ENCODE measurements around the gene PLD2. TPM values are rescaled to one million over a fixed set of nuclear protein-coding genes. Genes with fewer than 3 reads are reported as not detected.

The PLD2 gene
- total and polyA plus RNA-seq, 9 of the 15 experiments (the other 6 are each of a cell fraction or from before 2014, with no cell fraction given) = 0.20 to 7.5 (median 3.3) TPM

DNA sequence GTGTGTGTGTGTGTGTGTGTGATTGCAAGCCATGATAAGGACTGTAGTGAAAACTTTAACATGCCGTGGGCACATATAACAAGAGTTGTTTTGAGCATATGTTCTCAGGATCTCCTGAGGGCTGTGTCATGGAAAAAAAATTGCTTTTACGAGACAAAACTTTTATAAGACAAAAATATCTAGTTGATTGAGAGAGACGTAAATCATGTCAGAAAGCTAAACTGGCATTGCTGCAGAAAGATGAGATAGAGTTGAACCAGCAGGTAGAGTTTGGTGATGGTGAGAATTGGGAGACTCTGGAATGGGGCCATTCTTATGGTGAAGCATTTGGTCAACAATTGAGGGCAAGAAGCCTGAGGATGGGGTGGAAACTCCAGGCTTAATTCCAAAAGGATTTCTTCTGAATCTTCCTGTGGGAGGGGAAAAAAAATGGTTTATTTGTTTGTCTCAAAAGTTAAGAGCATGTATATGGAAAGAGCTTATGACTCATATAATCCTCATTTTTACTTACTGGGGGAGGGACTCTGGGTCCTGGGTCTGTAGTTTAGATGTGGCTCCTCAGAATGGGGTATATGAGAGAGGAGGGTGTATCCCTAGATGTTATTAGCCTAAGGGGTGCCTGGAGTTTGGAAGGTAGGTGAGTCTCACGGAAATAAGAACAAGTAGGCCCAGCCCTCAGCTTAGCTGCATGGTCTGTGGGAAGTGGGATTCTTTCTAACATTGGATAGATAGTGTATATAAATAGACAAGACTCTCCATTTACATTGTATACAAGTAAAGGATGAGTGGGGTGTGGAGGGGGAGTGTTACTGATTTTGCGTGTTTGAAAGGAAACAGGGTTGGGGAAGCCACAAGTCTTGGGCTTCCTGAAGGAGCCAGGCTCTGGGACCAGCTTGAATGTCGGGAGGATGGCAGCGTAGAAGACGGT, 33.3 kb downstream of the PLD2 start:
- H3K27ac ChIP-seq (ENCODE audit: extremely low read depth, low read depth, low read length) = peak overlapping the region; percentile 92
- DNase-seq (ENCODE audit: extremely low read depth in 1 of 4, low spot score in 3 of 4) (no peak), ATAC-seq (no peak), FAIRE-seq (no peak)
- H4K20me1 ChIP-seq (replicated peaks; ENCODE audit: control insufficient read depth, insufficient read depth, low read length) = no peaks in the 10 kb centered on the region
- peak overlapping the region; percentile 76 to 77; a peak in 3 of 4 replicates for H3K9ac ChIP-seq (ENCODE audit: insufficient read depth in 1 of 2, low read depth in 2 of 2, low read length in 2 of 2)
- peaks cover 47 to 52% of the 10 kb centered on the region in 2 experiments for H3K4me1 ChIP-seq (replicated peaks in 1 of 2; ENCODE audit: control insufficient read depth in 2 of 2, insufficient read depth in 2 of 2, low read length in 2 of 2)
- no peaks in the 10 kb centered on the region for H3K9me1 ChIP-seq (ENCODE audit: control insufficient read depth, insufficient read depth, low read length)
- H3K36me3 ChIP-seq (ENCODE audit: control insufficient read depth, insufficient read depth, low read length) = peaks cover 37% of the 10 kb centered on the region
- no peak overlapping the region for H3K4me3 ChIP-seq
- ChIA-PET POLR2A (interaction anchor here (0.7 kb wide), 1 partner anchor 113 kb away, joined by 3 read pairs; no protein-coding TSS in a partner anchor), CTCF (ENCODE audit: low intra/inter-chr PET ratio) (no interaction called here)
- intact Hi-C loops (cut with micrococcal nuclease) (no loop called here), in situ Hi-C loops (cut with MboI) (no loop called here)
- H2AFZ ChIP-seq (ENCODE audit: low read depth, low read length) = no peak overlapping the region
- 56% methylated on average over 7 of the region's 8 CpGs for WGBS (ENCODE audit: insufficient coverage, low coverage, missing lambda C conversion rate)
- no TSS peak for BruUV-seq (replicated peaks)
- no peaks in the 10 kb centered on the region for H3K9me3 ChIP-seq (replicated peaks; ENCODE audit: control insufficient read depth, insufficient read depth, low read depth, low read length)
- no peaks in the 10 kb centered on the region for H3K27me3 ChIP-seq (ENCODE audit: control insufficient read depth in 2 of 2, insufficient read depth in 2 of 2, low read length in 2 of 2)
- TF ChIP-seq PHF20 (IDR thresholded peaks at IDR 0.05; ENCODE audit: partially characterized antibody) (no peak), DACH1 (IDR thresholded peaks at IDR 0.05; ENCODE audit: partially characterized antibody) (peak; percentile 52), ETV5 (CRISPR knock-in tag; IDR thresholded peaks at IDR 0.05; ENCODE audit: low read depth) (0 out of 2 replicates have a peak, but pooled peaks have one; percentile 23), MEIS2 (IDR thresholded peaks at IDR 0.05; ENCODE audit: partially characterized antibody) (peak; percentile 78), STAT5A (IDR thresholded peaks at IDR 0.05; ENCODE audit: borderline replicate concordance, low read length) (no peak)
- TF ChIP-seq, protein P1, sequence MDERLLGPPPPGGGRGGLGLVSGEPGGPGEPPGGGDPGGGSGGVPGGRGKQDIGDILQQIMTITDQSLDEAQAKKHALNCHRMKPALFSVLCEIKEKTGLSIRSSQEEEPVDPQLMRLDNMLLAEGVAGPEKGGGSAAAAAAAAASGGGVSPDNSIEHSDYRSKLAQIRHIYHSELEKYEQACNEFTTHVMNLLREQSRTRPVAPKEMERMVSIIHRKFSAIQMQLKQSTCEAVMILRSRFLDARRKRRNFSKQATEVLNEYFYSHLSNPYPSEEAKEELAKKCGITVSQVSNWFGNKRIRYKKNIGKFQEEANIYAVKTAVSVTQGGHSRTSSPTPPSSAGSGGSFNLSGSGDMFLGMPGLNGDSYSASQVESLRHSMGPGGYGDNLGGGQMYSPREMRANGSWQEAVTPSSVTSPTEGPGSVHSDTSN (CRISPR knock-in tag; IDR thresholded peaks at IDR 0.05; ENCODE audit: low read depth) = no peak
- TF ChIP-seq, protein P1 (tag; conservative IDR thresholded peaks at IDR 0.05; ENCODE audit: low read depth) = peak; percentile 72
- TF ChIP-seq, protein P2, sequence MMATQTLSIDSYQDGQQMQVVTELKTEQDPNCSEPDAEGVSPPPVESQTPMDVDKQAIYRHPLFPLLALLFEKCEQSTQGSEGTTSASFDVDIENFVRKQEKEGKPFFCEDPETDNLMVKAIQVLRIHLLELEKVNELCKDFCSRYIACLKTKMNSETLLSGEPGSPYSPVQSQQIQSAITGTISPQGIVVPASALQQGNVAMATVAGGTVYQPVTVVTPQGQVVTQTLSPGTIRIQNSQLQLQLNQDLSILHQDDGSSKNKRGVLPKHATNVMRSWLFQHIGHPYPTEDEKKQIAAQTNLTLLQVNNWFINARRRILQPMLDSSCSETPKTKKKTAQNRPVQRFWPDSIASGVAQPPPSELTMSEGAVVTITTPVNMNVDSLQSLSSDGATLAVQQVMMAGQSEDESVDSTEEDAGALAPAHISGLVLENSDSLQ (IDR thresholded peaks at IDR 0.05) = peak; percentile 75
- H3K79me2 ChIP-seq (ENCODE audit: control insufficient read depth, insufficient read depth, low read length) = peaks cover 91% of the 10 kb centered on the region
- H3K4me2 ChIP-seq (ENCODE audit: insufficient read depth, low read length) = peak overlapping the region; percentile 72
